ENCODE results near the gene NMU. TPM values are rescaled to one million over a fixed set of nuclear protein-coding genes. Genes with fewer than 3 reads are reported as not detected.

The NMU gene
- total and polyA plus RNA-seq, 12 donors = not detected

- TF ChIP-seq CTCF (IDR thresholded peaks at IDR 0.05) = no peak
- H3K9me3 ChIP-seq = no peaks in the 10 kb centered on the region
- ATAC-seq = peak in 6 of 8 donors; percentile 5 to 45 (median 28)
- DNase-seq = peak in 1 of 2 donors; percentile 43
- H3K27ac ChIP-seq = peak overlapping the region; percentile 94 to 100 (median 99)
- 0 to 1% methylated on average over 10 of the region's 10 CpGs for WGBS, 2 donors
- intact Hi-C loops (cut with DNase I) = loop anchor here in 8 of 10 donors (5.0 to 10.0 kb wide), 10 partner anchors 93 to 550 kb away; partner anchors contain the start of genes SRD5A3 (in 5 of the 8), EXOC1 (in 4 of the 8) and TMEM165 (in 4 of the 8)
- peaks cover 0 to 28% (median 19%) of the 10 kb centered on the region in 9 donors for H3K4me1 ChIP-seq
- no peaks in the 10 kb centered on the region for H3K36me3 ChIP-seq
- H3K27me3 ChIP-seq = no peaks in the 10 kb centered on the region
- H3K4me3 ChIP-seq = peak overlapping the region; percentile 73 to 99 (median 98)
These were observed 88.7 kb downstream of the NMU start for GRCh38 chr4:55547466-55547770.

DNA sequence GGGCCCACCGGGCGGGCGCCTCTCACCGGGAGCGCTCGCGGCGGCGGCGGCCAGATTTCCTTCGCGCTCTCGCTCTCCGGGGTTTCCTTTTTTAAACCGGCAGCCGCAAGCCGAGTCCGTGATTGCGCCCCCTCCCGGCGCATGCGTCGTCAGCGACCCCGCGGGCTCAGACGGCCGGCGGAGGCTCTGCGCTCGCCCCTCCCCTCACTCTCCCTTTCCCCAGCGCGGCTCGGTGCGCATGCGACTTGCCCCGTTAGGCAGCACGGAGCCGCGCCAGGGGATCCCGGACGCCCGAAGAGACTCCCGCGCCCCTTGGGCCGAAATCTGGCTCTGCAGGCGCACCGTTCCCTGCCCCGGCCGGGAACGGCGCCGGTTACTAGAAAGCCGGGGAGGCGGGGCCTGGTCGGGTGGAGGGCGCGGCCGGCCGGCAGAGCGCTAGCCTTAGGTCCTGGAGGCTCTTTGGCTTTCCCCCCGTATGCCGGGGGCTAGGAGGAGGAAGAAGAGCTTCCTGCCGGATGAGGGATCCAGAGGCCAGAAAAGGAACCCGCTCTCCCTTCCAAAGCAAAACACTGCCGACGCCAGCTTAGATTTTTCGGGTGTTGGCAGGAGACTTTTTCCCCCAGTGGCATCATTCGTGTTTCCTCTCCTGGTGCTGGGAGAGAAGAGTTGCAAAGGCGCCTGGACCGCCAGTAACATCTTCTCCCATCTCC lies 89.2 kb downstream of the NMU start, which contains the start of gene CLOCK:
Gene CLOCK (minus strand): TSS at position 154 of the 710 bp plus-strand sequence. CDS start 64,124 bp downstream, outside the sequence.
- ATAC-seq (peak; percentile 89 to 96 (median 92)), DNase-seq (peak; percentile 88 to 90)
- Histone ChIP-seq H3K4me3 (peak within 1 kb of the TSS; percentile 73 to 99 (median 98)), H3K9me3 (no peaks in the 10 kb centered on the region), H3K4me1 (peaks cover 0 to 28% (median 19%) of the 10 kb centered on the region in 9 donors), H3K36me3 (no peaks in the 10 kb centered on the region), H3K27me3 (no peaks in the 10 kb centered on the region), H3K27ac (peak within 1 kb of the TSS; percentile 94 to 100 (median 99))
- peak; percentile 42 to 78 (median 70) for TF ChIP-seq CTCF (IDR thresholded peaks at IDR 0.05)
- 0% methylated on average over 71 of the region's 71 CpGs for WGBS, 2 donors
- intact Hi-C loops (cut with DNase I) = loop anchor here in 8 of 10 donors (5.0 to 10.0 kb wide), 10 partner anchors 92 to 550 kb away; partner anchors contain the start of genes SRD5A3 (in 5 of the 8), EXOC1 (in 4 of the 8) and TMEM165 (in 4 of the 8)

- peak; percentile 86 to 96 (median 89) for ATAC-seq
- no peak for TF ChIP-seq CTCF (IDR thresholded peaks at IDR 0.05)
- Histone ChIP-seq H3K36me3 (no peaks in the 10 kb centered on the region), H3K27me3 (no peaks in the 10 kb centered on the region), H3K9me3 (no peaks in the 10 kb centered on the region), H3K4me3 (peak overlapping the region; percentile 73 to 99 (median 98)), H3K4me1 (peaks cover 0 to 30% (median 19%) of the 10 kb centered on the region in 9 donors), H3K27ac (peak overlapping the region; percentile 94 to 100 (median 99))
- 0% methylated on average over 14 to 16 of the region's 16 CpGs for WGBS, 2 donors
- intact Hi-C loops (cut with DNase I) = loop anchor here in 8 of 10 donors (5.0 to 10.0 kb wide), 10 partner anchors 92 to 549 kb away; partner anchors contain the start of genes SRD5A3 (in 5 of the 8), EXOC1 (in 4 of the 8) and TMEM165 (in 4 of the 8)
- no peak for DNase-seq
These were observed 89.7 kb downstream of the NMU start for GRCh38 chr4:55546506-55546755.

DNA sequence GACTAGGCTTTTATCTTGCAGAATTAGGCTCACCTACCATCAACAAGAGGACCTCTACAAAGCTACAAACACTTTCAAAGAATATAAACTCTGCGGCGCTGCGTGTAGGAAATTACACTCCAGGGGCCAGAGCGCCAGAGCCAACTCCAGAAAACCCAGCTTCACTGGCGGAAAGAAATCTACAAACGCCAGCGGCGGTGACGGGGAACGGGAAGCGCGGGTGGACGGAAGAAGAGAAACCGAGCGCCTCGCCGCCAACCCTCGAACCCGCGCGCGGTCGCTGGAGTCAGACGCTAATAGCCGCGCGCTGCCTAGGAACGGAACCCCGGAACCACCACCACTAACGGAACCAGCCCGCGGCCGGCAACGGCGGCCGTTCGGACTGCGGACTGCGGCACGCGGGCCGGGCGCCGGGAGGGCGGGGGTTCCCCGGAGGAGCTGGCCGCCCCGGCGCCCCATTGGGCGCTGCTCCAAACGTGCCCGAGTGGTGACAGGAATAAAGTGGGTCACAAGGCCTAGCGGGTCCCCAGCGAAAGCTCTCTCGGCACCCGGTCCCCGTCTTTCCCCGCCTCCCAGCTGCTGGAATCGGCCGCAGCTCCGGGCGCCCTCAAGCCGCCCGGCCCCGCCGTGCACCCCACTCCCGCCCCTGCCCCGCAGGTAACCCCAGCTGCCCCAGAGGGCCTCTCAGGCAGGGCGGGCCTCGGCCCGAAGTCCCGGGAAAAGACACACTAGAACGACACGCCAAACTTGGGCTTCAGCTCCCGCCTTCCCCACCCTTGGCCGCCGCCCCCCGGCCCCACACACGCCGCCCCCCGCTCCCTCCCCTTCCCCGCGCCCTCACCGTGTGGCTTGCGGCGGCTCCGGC lies 90.2 kb downstream of the NMU start:
- 0% methylated on average over 78 to 87 of the region's 87 CpGs for WGBS, 2 donors
- no peak for TF ChIP-seq CTCF (IDR thresholded peaks at IDR 0.05)
- ATAC-seq (peak; percentile 67 to 88 (median 71)), DNase-seq (peak; percentile 71 to 86)
- peak overlapping the region; percentile 94 to 100 (median 99) for H3K27ac ChIP-seq
- H3K4me3 ChIP-seq = peak overlapping the region; percentile 73 to 99 (median 98)
- no peaks in the 10 kb centered on the region for H3K9me3 ChIP-seq
- no peaks in the 10 kb centered on the region for H3K36me3 ChIP-seq
- intact Hi-C loops (cut with DNase I) = loop anchor here in 8 of 10 donors (5.0 to 10.0 kb wide), 10 partner anchors 91 to 549 kb away; partner anchors contain the start of genes SRD5A3 (in 5 of the 8), EXOC1 (in 4 of the 8) and TMEM165 (in 4 of the 8)
- H3K4me1 ChIP-seq = peaks cover 0 to 35% (median 19%) of the 10 kb centered on the region in 9 donors
- no peaks in the 10 kb centered on the region for H3K27me3 ChIP-seq
